HEK293T (cell line): ENCODE measurements around the gene BABAM1.

Experiments used
- CTCF ChIA-PET: fragments of 350-600 bp; formaldehyde crosslinking; extraction: SDS; loops from one replicate; lab custom pipeline; 2021; ENCODE audit warnings: antibody characterized with exemption, inconsistent platforms; lab: Yijun Ruan, JAX
- POLR2A ChIA-PET: fragments of 350-600 bp; formaldehyde crosslinking; extraction: SDS; loops from one replicate; lab custom pipeline; 2020; ENCODE audit warnings: antibody characterized with exemption, inconsistent platforms; lab: Yijun Ruan, JAX
- DNase-seq: peaks from one replicate; pipeline ENCODE4 v3.0.0; 2012; ENCODE audit warnings: mixed read lengths; ENCODE audit errors: extremely low spot score
- ARNT ChIP-seq: fragments of 450-650 bp; IDR thresholded peaks from 2 replicates; pipeline ENCODE4 v1.6.1; 2017; ENCODE audit warnings: mild to moderate bottlenecking
- BHLHE40 ChIP-seq: fragments of 450-650 bp; IDR thresholded peaks from 2 replicates; pipeline ENCODE4 v1.6.1; 2016; ENCODE audit warnings: mild to moderate bottlenecking, moderate library complexity, borderline replicate concordance
- CTBP1 ChIP-seq: fragments of 450-650 bp; IDR thresholded peaks from 2 replicates; pipeline ENCODE4 v1.6.1; 2016; ENCODE audit warnings: borderline replicate concordance
- ELF4 ChIP-seq: fragments of 450-650 bp; IDR thresholded peaks from 2 replicates; pipeline ENCODE4 v1.6.1; 2017; ENCODE audit warnings: antibody characterized with exemption
- FOXA1 ChIP-seq: fragments of 450-650 bp; IDR thresholded peaks from 2 replicates; pipeline ENCODE4 v1.6.1; 2016; ENCODE audit warnings: mild to moderate bottlenecking
- FOXK2 ChIP-seq: fragments of 450-650 bp; IDR thresholded peaks from 2 replicates; pipeline ENCODE4 v1.6.1; 2016; ENCODE audit warnings: mild to moderate bottlenecking
- FOXM1 ChIP-seq: fragments of 450-650 bp; IDR thresholded peaks from 2 replicates; pipeline ENCODE4 v1.6.1; 2017; ENCODE audit warnings: mild to moderate bottlenecking, borderline replicate concordance
- HDGF ChIP-seq: fragments of 450-650 bp; IDR thresholded peaks from 2 replicates; pipeline ENCODE4 v1.6.1; 2017; ENCODE audit warnings: antibody characterized with exemption, borderline replicate concordance
- L3MBTL2 ChIP-seq: fragments of 450-650 bp; conservative IDR thresholded peaks from 2 replicates; pipeline ENCODE4 v1.6.1; 2016; ENCODE audit warnings: mild to moderate bottlenecking
- LEF1 ChIP-seq: fragments of 450-650 bp; IDR thresholded peaks from 2 replicates; pipeline ENCODE4 v1.6.1; 2017; ENCODE audit warnings: mild to moderate bottlenecking, borderline replicate concordance
- NFRKB ChIP-seq: fragments of 450-650 bp; IDR thresholded peaks from 2 replicates; pipeline ENCODE4 v1.6.1; 2016; ENCODE audit warnings: mild to moderate bottlenecking, moderate library complexity
- PKNOX1 ChIP-seq: fragments of 450-650 bp; IDR thresholded peaks from 2 replicates; pipeline ENCODE4 v1.6.1; 2016
- SP1 ChIP-seq: fragments of 450-650 bp; IDR thresholded peaks from 2 replicates; pipeline ENCODE4 v1.6.1; 2017
- SUZ12 ChIP-seq: fragments of 450-650 bp; IDR thresholded peaks from 2 replicates; pipeline ENCODE4 v1.6.1; 2016; ENCODE audit warnings: mild to moderate bottlenecking
- TARDBP ChIP-seq: fragments of 450-650 bp; IDR thresholded peaks from 2 replicates; pipeline ENCODE4 v1.6.1; 2016
- ZNF384 ChIP-seq: fragments of 450-650 bp; IDR thresholded peaks from 2 replicates; pipeline ENCODE4 v1.6.1; 2016

Gene BABAM1

GRCh38 chr19:17311455-17312188 is 44.4 kb downstream of the BABAM1 start:
- POLR2A ChIA-PET = interaction anchor here (1.5 kb wide), 1 partner anchor 19 kb away, joined by 4 read pairs; no protein-coding TSS in a partner anchor
- CTCF ChIA-PET = no interaction called here
- no peak for DNase-seq
- TF ChIP-seq CTBP1 (no peak), SUZ12 (no peak), PKNOX1 (no peak), ARNT (no peak), SP1 (no peak), LEF1 (no peak), HDGF (no peak)

GRCh38 chr19:17312189-17313113 is 45.2 kb downstream of the BABAM1 start:
- DNase-seq = no peak
- CTCF ChIA-PET = interaction anchor here (0.6 kb wide), 1 partner anchor 626 kb away, joined by 3 read pairs; no protein-coding TSS in a partner anchor
- POLR2A ChIA-PET = interaction anchor here (0.7 to 1.5 kb wide), 3 partner anchors 9 to 19 kb away, joined by 4 to 5 read pairs (median 4); no protein-coding TSS in a partner anchor
- no peak for TF ChIP-seq ZNF384

- DNase-seq = no peak
- POLR2A ChIA-PET = interaction anchor here (0.6 kb wide), 1 partner anchor 177 kb away, joined by 5 read pairs; no protein-coding TSS in a partner anchor
- CTCF ChIA-PET = no interaction called here
- TF ChIP-seq SUZ12 (no peak), FOXK2 (no peak), FOXA1 (no peak), PKNOX1 (no peak), HDGF (no peak), ARNT (no peak), ZNF384 (no peak), FOXM1 (no peak), SP1 (no peak), CTBP1 (no peak), LEF1 (no peak), ELF4 (no peak), BHLHE40 (no peak), NFRKB (no peak), TARDBP (no peak), L3MBTL2 (no peak)
Measured at GRCh38 chr19:17314007-17314593, 46.9 kb downstream of the BABAM1 start.

- TF ChIP-seq L3MBTL2 (no peak), CTBP1 (no peak), FOXM1 (no peak), FOXA1 (no peak), ELF4 (no peak), SP1 (no peak), NFRKB (no peak), LEF1 (no peak), ZNF384 (no peak), HDGF (no peak), SUZ12 (no peak), TARDBP (no peak), BHLHE40 (no peak), FOXK2 (no peak), PKNOX1 (no peak), ARNT (no peak)
- ChIA-PET CTCF (interaction anchor here (0.6 kb wide), 1 partner anchor 16 kb away, joined by 3 read pairs; no protein-coding TSS in a partner anchor), POLR2A (interaction anchor here (1.2 kb wide), 1 partner anchor 9 kb away, joined by 4 read pairs; no protein-coding TSS in a partner anchor)
- DNase-seq = no peak
Measured at GRCh38 chr19:17318966-17319365, 51.7 kb downstream of the BABAM1 start.

GRCh38 chr19:17319473-17320238 is 52.4 kb downstream of the BABAM1 start:
- TF ChIP-seq FOXK2 (no peak), BHLHE40 (no peak), SUZ12 (no peak), CTBP1 (no peak), ZNF384 (no peak), HDGF (no peak)
- DNase-seq = no peak
- ChIA-PET POLR2A (interaction anchor here (1.2 kb wide), 1 partner anchor 10 kb away, joined by 4 read pairs; no protein-coding TSS in a partner anchor), CTCF (interaction anchor here (0.6 kb wide), 1 partner anchor 16 kb away, joined by 3 read pairs; no protein-coding TSS in a partner anchor)
